Thymus (tissue), 11 donors: ENCODE data around the gene CPXM1. TPM values are rescaled to one million over a fixed set of nuclear protein-coding genes. Genes with fewer than 3 reads are reported as not detected.

Experiments used
- DNase-seq, 9 donors: peaks; one replicate each; pipeline ENCODE4 v3.0.0-alpha.2; 2013; ENCODE audit warnings: low spot score in 9 of 9, low read depth in 6 of 9, missing footprints in 1 of 9
- H3K27ac ChIP-seq, 2 donors: one replicate each; pipeline ENCODE4 v1.5.1; 2013; ENCODE audit warnings: control low read depth in 1 of 2, low read depth in 1 of 2, low read length in 1 of 2, mild to moderate bottlenecking in 1 of 2, moderate library complexity in 1 of 2
- H3K27me3 ChIP-seq, 2 donors: one replicate each; pipeline ENCODE4 v1.5.1; 2013; ENCODE audit warnings: low read length in 1 of 2; ENCODE audit not compliant: control insufficient read depth in 2 of 2, insufficient read depth in 1 of 2
- H3K36me3 ChIP-seq, 2 donors: one replicate each; pipeline ENCODE4 v1.5.1; 2013; ENCODE audit warnings: low read length in 1 of 2, mild to moderate bottlenecking in 1 of 2, moderate library complexity in 1 of 2; ENCODE audit not compliant: control insufficient read depth in 2 of 2, insufficient read depth in 2 of 2
- H3K4me1 ChIP-seq, 2 donors: one replicate each; pipeline ENCODE4 v1.5.1; 2013; ENCODE audit warnings: low read length in 2 of 2; ENCODE audit not compliant: control insufficient read depth in 2 of 2, insufficient read depth in 2 of 2
- H3K4me3 ChIP-seq, 2 donors: one replicate each; pipeline ENCODE4 v1.5.1; 2013; ENCODE audit warnings: low read length in 2 of 2, control low read depth in 1 of 2, mild to moderate bottlenecking in 1 of 2
- H3K9me3 ChIP-seq, 2 donors: one replicate each; pipeline ENCODE4 v1.5.1; 2013; ENCODE audit warnings: low read length in 1 of 2, mild to moderate bottlenecking in 1 of 2; ENCODE audit not compliant: control insufficient read depth in 2 of 2, insufficient read depth in 1 of 2
- WGBS: extraction: QIAGEN DNeasy Blood & Tissue Kit; methylation state at CpG from one replicate; pipeline ENCODE4 v1.1.7; 2013; 5-methylcytosine and 5-hydroxymethylcytosine counted together
- polyA plus RNA-seq: library from polyadenylated mRNA; stranded (reverse); fragments of 200-250 nt; gene quantifications from one replicate; pipeline ENCODE4 v1.2.3, GENCODE V29; 2013
- total RNA-seq: library from RNA; stranded (reverse); fragments of 120-200 nt; gene quantifications from one replicate; pipeline ENCODE4 v1.2.4, GENCODE V29; 2013
- donor health status: healthy.

The CPXM1 gene
- total and polyA plus RNA-seq, 2 donors, result 11.9 to 14.1 TPM

DNA sequence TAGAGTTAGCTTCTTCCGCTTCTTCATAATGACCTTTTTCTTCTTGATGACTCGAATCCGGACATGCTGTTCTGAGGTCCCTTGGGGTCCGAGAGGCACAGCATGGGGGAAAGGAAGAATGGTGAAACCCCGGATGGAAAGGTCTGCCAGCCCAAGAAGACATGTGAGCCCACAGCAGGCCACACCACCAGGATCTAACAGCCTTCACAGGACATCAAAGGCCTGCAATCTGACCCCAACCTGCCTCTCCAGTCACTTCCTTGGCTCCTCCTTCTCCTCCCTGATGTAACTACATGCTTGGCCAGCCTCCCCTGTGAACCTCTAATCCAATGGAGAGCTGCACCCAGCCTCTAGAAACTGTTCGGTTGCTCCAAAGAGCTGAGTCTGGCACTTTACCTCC is 1.6 kb downstream of the CPXM1 start:
- Histone ChIP-seq H3K4me3 (peak overlapping the region in 1 of 2 donors; percentile 65), H3K36me3 (peaks cover 9 to 12% of the 10 kb centered on the region in 2 donors), H3K27me3 (peaks cover 37 to 56% of the 10 kb centered on the region in 2 donors), H3K4me1 (peaks cover 10 to 25% of the 10 kb centered on the region in 2 donors), H3K27ac (no peak overlapping the region), H3K9me3 (peaks cover 0 to 12% of the 10 kb centered on the region in 2 donors)
- DNase-seq, result no peak
- WGBS, result 95% methylated on average over 6 of the region's 6 CpGs

DNA sequence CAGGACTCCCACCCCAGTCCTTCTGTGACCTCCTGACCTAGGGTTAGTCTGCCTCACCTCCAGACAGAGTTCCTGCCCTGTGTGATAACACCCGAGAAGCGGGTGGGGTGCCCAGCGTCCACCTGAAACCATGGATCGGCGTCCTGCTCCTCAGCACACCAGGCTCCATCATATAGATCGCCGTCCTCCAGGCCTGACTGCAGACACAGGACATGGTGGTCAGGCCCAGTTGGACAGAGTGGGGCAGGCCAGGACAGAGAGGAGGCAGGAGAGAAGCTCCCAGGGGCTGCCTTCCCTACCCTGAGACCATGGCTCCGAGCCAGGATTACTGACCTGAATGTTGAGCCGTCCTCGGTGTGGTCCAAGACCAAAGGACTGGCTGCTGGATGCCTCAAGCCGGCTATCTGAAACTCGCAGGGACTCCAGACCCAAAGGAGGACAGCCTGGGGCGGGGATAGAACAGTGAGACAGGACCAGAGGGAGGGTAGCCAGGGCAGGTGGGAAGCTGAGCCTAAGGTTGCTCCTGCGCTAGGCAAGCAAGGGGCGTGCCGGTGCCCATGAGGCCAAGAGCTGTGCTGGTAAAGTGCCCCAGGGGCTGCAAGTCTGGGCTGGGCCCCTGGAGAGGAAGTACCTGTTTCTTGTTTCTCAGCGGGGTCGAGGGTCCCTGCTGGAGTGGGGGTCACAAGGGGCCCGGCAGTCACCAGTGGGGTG is 2.2 kb downstream of the CPXM1 start:
- H3K4me3 ChIP-seq, result no peak overlapping the region
- peaks cover 0 to 12% of the 10 kb centered on the region in 2 donors for H3K9me3 ChIP-seq
- no peak overlapping the region for H3K27ac ChIP-seq
- H3K36me3 ChIP-seq, result peaks cover 9 to 12% of the 10 kb centered on the region in 2 donors
- WGBS, result 96% methylated on average over 19 of the region's 19 CpGs
- peaks cover 10 to 25% of the 10 kb centered on the region in 2 donors for H3K4me1 ChIP-seq
- DNase-seq, result no peak
- H3K27me3 ChIP-seq, result peaks cover 31 to 50% of the 10 kb centered on the region in 2 donors

DNA sequence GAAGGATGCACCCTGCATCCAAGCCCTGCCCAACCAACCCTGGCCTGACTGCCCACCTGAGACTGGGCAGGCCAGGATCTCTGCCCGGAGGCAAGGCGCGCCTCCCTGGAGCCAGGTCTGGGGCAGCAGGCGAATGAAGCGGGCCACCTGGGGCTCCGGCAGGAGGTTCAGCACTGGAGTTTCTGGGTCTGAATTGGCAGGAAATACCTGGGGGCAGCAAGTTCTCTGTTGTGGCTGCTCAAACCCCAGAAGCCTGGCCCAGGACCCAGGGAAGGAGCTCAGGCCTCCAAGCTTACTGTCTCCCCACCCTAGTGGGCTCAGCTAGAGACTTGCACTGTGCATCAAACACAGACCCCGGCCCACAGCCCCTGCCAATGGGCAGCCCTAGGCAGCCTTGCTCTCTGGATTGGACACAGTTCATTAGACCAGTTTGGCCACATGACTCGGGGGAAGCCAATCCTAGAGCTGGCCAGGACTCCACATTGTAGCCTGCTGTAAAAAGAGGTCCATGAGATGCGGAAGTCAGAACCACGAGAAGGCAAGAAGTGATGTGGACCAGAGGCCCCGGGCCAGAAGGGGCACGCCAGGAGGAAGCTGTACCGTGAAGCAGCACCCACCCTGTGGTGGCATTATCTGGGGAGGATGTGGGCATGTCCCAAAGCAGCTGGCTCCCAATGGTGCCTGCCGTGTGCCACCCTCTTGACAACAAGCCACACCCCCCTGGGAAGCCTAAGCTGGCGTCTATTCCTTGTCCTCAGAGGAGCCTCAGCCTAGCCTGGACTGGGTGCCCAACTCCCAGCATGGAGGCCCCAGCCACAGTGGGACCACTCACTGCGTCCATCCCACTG is 3.1 kb downstream of the CPXM1 start:
- 82% methylated on average over 16 of the region's 16 CpGs for WGBS
- Histone ChIP-seq H3K36me3 (peaks cover 9 to 12% of the 10 kb centered on the region in 2 donors), H3K4me3 (no peak overlapping the region), H3K27ac (no peak overlapping the region), H3K9me3 (peaks cover 0 to 12% of the 10 kb centered on the region in 2 donors), H3K4me1 (peaks cover 10 to 25% of the 10 kb centered on the region in 2 donors), H3K27me3 (peaks cover 22 to 41% of the 10 kb centered on the region in 2 donors)
- DNase-seq, result no peak

DNA sequence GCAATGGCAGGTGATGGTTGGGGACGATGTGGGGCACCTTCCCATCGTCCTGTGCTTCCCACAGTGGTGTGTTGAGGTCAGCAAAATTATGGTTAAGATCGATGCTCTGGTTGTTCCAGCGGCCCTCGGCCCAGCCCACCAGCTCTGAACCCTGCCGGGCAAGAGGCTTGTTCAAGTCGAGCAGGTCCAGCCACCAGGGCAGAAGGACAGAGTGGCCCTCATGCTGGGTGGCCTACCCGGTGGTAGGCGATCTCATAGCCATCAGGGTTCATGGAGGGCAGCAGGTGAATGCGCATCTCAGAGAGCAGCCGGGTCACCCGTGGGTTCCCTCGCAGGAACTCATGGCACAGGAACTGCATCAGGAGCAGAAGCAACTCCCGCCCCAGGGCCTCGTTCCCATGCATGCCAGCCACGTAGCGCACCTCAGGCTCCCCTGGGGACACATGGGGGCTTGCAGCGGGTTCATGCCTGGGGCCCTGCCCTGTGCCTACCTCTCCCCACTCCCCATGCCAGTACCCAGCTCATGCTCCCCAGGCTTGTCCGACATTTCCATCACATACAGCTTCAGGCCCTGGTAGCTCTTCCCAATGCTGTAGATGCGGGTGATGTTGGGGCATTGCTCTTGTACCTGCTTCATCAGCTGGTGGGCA is 4.3 kb downstream of the CPXM1 start:
- Histone ChIP-seq H3K27me3 (peaks cover 14 to 29% of the 10 kb centered on the region in 2 donors), H3K4me3 (no peak overlapping the region), H3K36me3 (peaks cover 9 to 12% of the 10 kb centered on the region in 2 donors), H3K27ac (no peak overlapping the region), H3K9me3 (peaks cover 0 to 7% of the 10 kb centered on the region in 2 donors), H3K4me1 (peaks cover 10 to 20% of the 10 kb centered on the region in 2 donors)
- no peak for DNase-seq
- 97% methylated on average over 20 of the region's 20 CpGs for WGBS

DNA sequence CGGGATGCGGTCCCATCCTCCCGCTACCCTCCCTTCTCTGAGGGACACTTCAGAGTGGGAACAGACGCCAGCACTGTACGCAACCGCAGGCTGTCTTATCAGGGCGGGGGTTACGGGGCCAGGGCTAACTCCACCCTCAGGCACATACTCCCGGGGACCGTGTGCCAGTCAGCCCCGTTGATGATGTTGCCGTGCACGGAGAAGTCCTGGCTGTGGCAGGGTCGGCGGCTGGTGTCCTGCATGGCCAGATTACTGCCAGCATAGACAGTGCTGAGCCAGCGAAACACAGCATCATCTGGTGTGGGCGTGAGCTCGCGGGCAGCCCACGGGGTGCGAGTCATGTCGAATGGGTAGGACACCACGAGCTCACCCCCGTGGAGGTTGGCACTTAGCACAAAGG is 5.0 kb downstream of the CPXM1 start:
- no peak for DNase-seq
- Histone ChIP-seq H3K27me3 (peaks cover 8 to 22% of the 10 kb centered on the region in 2 donors), H3K36me3 (peaks cover 9 to 12% of the 10 kb centered on the region in 2 donors), H3K27ac (no peak overlapping the region), H3K4me1 (peaks cover 10 to 15% of the 10 kb centered on the region in 2 donors), H3K9me3 (peaks cover 0 to 7% of the 10 kb centered on the region in 2 donors), H3K4me3 (no peak overlapping the region)
- 98% methylated on average over 24 of the region's 24 CpGs for WGBS

DNA sequence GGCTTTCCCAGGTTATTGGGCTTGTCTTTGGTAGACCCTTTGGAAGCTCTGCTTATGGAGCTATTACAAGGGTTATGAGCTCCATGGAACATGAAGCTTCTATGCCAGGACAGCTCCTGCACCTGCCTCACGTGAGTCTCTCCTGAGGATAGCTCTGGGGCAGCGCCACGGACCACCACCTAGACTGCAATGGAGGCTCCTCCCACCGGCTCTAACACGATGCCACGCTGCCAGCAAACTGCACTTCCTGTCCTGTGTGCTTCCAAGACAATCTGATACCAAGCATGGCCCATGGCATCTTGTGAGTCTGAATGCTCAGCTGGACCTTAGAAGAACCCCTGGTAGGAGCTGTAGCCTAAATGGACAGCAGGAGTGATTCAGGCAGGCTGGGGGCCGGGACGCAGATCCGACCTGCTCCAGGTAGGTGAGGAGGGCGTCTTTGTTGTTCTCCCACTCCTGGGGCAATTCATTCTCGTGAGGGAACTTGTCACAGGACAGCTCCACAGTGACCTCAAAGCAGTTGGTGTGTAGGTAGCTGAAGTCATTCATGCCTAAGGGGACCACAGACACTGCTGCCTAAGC is 5.5 kb downstream of the CPXM1 start:
- Histone ChIP-seq H3K27me3 (peaks cover 3 to 18% of the 10 kb centered on the region in 2 donors), H3K36me3 (peaks cover 9 to 12% of the 10 kb centered on the region in 2 donors), H3K4me1 (peaks cover 7 to 12% of the 10 kb centered on the region in 2 donors), H3K4me3 (no peak overlapping the region), H3K9me3 (peaks cover 0 to 5% of the 10 kb centered on the region in 2 donors), H3K27ac (no peak overlapping the region)
- WGBS, result 97% methylated on average over 11 of the region's 11 CpGs
- no peak for DNase-seq

DNA sequence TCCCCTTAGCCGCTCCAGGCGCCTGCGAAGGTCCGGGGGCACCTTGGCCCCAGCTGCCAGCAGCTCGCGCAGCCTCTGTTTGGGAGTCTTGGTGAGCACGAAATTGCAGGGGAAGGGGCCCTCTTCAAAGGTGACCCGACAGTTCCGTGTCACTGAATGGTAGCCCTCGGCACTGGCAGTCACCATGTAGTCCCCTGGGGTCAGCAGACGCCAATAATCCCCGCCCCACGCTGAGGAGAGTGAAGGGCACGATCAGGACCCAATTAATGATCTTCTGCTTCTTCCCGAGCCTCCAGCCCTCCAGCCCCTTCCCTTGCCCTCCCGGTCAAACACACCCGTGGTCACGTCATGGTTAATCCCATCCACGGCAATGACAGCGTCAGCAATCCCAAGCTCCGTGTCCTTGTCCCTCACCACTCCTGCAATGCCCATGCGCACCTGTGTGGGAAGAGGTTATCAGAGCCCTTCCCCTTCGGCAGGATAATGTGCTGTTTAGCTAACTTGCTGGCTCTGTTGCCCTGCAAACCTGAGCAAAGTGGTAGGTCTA is 6.2 kb downstream of the CPXM1 start:
- Histone ChIP-seq H3K4me3 (no peak overlapping the region), H3K27ac (no peak overlapping the region), H3K36me3 (peaks cover 9 to 12% of the 10 kb centered on the region in 2 donors), H3K27me3 (peaks cover 2 to 11% of the 10 kb centered on the region in 2 donors), H3K9me3 (no peaks in the 10 kb centered on the region), H3K4me1 (peaks cover 3 to 5% of the 10 kb centered on the region in 2 donors)
- WGBS, result 95% methylated on average over 23 of the region's 23 CpGs
- DNase-seq, result no peak

DNA sequence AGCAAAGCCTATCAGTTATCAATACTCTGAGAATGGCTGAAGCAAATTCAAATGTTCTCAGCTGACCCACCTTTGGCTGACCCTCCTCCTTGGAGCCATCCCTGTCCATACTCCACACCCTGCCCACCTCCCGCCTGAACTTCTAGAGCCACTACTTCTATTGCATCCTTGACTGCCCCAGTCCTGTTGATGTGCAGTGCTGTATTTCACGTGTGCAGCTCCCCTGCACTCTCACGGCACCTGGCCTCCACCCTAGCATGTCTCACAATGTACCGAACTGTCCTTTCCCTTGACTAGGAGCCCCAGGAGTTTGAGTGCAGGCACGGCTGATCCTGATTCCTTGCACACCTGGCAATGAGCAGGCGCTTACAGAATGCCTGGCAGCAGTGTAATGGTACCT is 7.0 kb downstream of the CPXM1 start:
- Histone ChIP-seq H3K27me3 (peaks cover 0 to 3% of the 10 kb centered on the region in 2 donors), H3K9me3 (no peaks in the 10 kb centered on the region), H3K36me3 (peaks cover 9 to 12% of the 10 kb centered on the region in 2 donors), H3K4me1 (no peaks in the 10 kb centered on the region), H3K27ac (no peak overlapping the region), H3K4me3 (no peak overlapping the region)
- DNase-seq, result no peak
- 96% methylated on average over 6 of the region's 6 CpGs for WGBS
